HEK293T (cell line): ENCODE measurements around the gene HPS1.

Source experiments
- CTCF ChIA-PET: fragments of 350-600 bp; formaldehyde crosslinking; extraction: SDS; loops from one replicate; lab custom pipeline; 2021; ENCODE audit warnings: antibody characterized with exemption, inconsistent platforms; lab: Yijun Ruan, JAX
- POLR2A ChIA-PET: fragments of 350-600 bp; formaldehyde crosslinking; extraction: SDS; loops from one replicate; lab custom pipeline; 2020; ENCODE audit warnings: antibody characterized with exemption, inconsistent platforms; lab: Yijun Ruan, JAX
- DNase-seq: peaks from one replicate; pipeline ENCODE4 v3.0.0; 2012; ENCODE audit warnings: mixed read lengths; ENCODE audit errors: extremely low spot score
- ARNT ChIP-seq: fragments of 450-650 bp; IDR thresholded peaks from 2 replicates; pipeline ENCODE4 v1.6.1; 2017; ENCODE audit warnings: mild to moderate bottlenecking
- BHLHE40 ChIP-seq: fragments of 450-650 bp; IDR thresholded peaks from 2 replicates; pipeline ENCODE4 v1.6.1; 2016; ENCODE audit warnings: mild to moderate bottlenecking, moderate library complexity, borderline replicate concordance
- CTBP1 ChIP-seq: fragments of 450-650 bp; IDR thresholded peaks from 2 replicates; pipeline ENCODE4 v1.6.1; 2016; ENCODE audit warnings: borderline replicate concordance
- ELF4 ChIP-seq: fragments of 450-650 bp; IDR thresholded peaks from 2 replicates; pipeline ENCODE4 v1.6.1; 2017; ENCODE audit warnings: antibody characterized with exemption
- FOXA1 ChIP-seq: fragments of 450-650 bp; IDR thresholded peaks from 2 replicates; pipeline ENCODE4 v1.6.1; 2016; ENCODE audit warnings: mild to moderate bottlenecking
- FOXK2 ChIP-seq: fragments of 450-650 bp; IDR thresholded peaks from 2 replicates; pipeline ENCODE4 v1.6.1; 2016; ENCODE audit warnings: mild to moderate bottlenecking
- FOXM1 ChIP-seq: fragments of 450-650 bp; IDR thresholded peaks from 2 replicates; pipeline ENCODE4 v1.6.1; 2017; ENCODE audit warnings: mild to moderate bottlenecking, borderline replicate concordance
- HDGF ChIP-seq: fragments of 450-650 bp; IDR thresholded peaks from 2 replicates; pipeline ENCODE4 v1.6.1; 2017; ENCODE audit warnings: antibody characterized with exemption, borderline replicate concordance
- L3MBTL2 ChIP-seq: fragments of 450-650 bp; conservative IDR thresholded peaks from 2 replicates; pipeline ENCODE4 v1.6.1; 2016; ENCODE audit warnings: mild to moderate bottlenecking
- LEF1 ChIP-seq: fragments of 450-650 bp; IDR thresholded peaks from 2 replicates; pipeline ENCODE4 v1.6.1; 2017; ENCODE audit warnings: mild to moderate bottlenecking, borderline replicate concordance
- NFRKB ChIP-seq: fragments of 450-650 bp; IDR thresholded peaks from 2 replicates; pipeline ENCODE4 v1.6.1; 2016; ENCODE audit warnings: mild to moderate bottlenecking, moderate library complexity
- SP1 ChIP-seq: fragments of 450-650 bp; IDR thresholded peaks from 2 replicates; pipeline ENCODE4 v1.6.1; 2017
- SUZ12 ChIP-seq: fragments of 450-650 bp; IDR thresholded peaks from 2 replicates; pipeline ENCODE4 v1.6.1; 2016; ENCODE audit warnings: mild to moderate bottlenecking
- TARDBP ChIP-seq: fragments of 450-650 bp; IDR thresholded peaks from 2 replicates; pipeline ENCODE4 v1.6.1; 2016
- ZNF384 ChIP-seq: fragments of 450-650 bp; IDR thresholded peaks from 2 replicates; pipeline ENCODE4 v1.6.1; 2016
- TF ChIP-seq, protein P1 (sequence below): fragments of 450-650 bp; IDR thresholded peaks from 2 replicates; pipeline ENCODE4 v1.6.1; 2016

HPS1 gene

GRCh38 chr10:98396096-98397063 is 50.4 kb downstream of the HPS1 start:
- no peak for DNase-seq
- ChIA-PET POLR2A (no interaction called here), CTCF (interaction anchor here (0.6 kb wide), 1 partner anchor 13 kb away, joined by 3 read pairs; no protein-coding TSS in a partner anchor)
- TF ChIP-seq ZNF384 (no peak), BHLHE40 (no peak), SUZ12 (no peak), CTBP1 (no peak), NFRKB (no peak), L3MBTL2 (no peak), LEF1 (no peak), TARDBP (no peak), HDGF (no peak), ELF4 (no peak), FOXK2 (no peak), FOXM1 (no peak), ARNT (no peak), FOXA1 (no peak), SP1 (no peak)
- TF ChIP-seq, protein P1, sequence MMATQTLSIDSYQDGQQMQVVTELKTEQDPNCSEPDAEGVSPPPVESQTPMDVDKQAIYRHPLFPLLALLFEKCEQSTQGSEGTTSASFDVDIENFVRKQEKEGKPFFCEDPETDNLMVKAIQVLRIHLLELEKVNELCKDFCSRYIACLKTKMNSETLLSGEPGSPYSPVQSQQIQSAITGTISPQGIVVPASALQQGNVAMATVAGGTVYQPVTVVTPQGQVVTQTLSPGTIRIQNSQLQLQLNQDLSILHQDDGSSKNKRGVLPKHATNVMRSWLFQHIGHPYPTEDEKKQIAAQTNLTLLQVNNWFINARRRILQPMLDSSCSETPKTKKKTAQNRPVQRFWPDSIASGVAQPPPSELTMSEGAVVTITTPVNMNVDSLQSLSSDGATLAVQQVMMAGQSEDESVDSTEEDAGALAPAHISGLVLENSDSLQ: no peak

GRCh38 chr10:98394851-98395440 is 51.8 kb downstream of the HPS1 start:
- DNase-seq: no peak
- ChIA-PET POLR2A (no interaction called here), CTCF (interaction anchor here (1.2 kb wide), 1 partner anchor 14 kb away, joined by 4 read pairs; no protein-coding TSS in a partner anchor)
- TF ChIP-seq ELF4 (no peak), SP1 (no peak), SUZ12 (no peak), L3MBTL2 (no peak), LEF1 (no peak), FOXM1 (no peak), TARDBP (no peak), FOXA1 (no peak), ARNT (no peak), ZNF384 (no peak), FOXK2 (no peak)
- TF ChIP-seq, protein P1: no peak

DNA sequence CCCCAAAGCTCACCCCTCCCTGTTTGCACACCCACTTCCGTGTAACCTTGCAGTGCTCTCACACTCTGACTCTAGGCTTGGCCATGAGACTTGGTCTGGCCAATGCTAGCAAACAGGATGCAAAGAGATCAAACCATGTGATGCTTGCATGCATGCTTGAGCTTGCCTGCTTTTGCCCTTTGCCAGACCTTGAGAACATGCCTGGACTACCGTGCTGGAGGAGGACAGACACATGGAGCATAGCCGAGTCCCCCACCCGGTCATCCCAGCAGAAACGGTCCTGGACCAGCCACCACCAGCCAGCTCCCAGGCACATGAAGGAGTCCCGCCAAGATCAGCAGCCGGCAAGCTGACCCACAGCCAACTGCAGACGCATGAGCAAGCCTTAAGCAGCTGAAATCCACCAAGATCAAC is 55.1 kb downstream of the HPS1 start:
- TF ChIP-seq FOXM1 (no peak), BHLHE40 (no peak), TARDBP (no peak), ZNF384 (no peak), FOXK2 (no peak), L3MBTL2 (no peak), CTBP1 (no peak), HDGF (no peak), SUZ12 (no peak), ARNT (no peak), SP1 (no peak), ELF4 (no peak), LEF1 (no peak), NFRKB (no peak), FOXA1 (no peak)
- TF ChIP-seq, protein P1: no peak
- DNase-seq: no peak
- POLR2A ChIA-PET: no interaction called here
- CTCF ChIA-PET: no interaction called here

- ChIA-PET POLR2A (no interaction called here), CTCF (interaction anchor here (0.6 kb wide), 1 partner anchor 263 kb away, joined by 6 read pairs; no protein-coding TSS in a partner anchor)
- TF ChIP-seq ELF4 (no peak), L3MBTL2 (no peak), CTBP1 (no peak), FOXA1 (no peak), SP1 (no peak), FOXK2 (no peak)
- DNase-seq: no peak
These were observed 55.7 kb downstream of the HPS1 start for GRCh38 chr10:98391065-98391464.

DNA sequence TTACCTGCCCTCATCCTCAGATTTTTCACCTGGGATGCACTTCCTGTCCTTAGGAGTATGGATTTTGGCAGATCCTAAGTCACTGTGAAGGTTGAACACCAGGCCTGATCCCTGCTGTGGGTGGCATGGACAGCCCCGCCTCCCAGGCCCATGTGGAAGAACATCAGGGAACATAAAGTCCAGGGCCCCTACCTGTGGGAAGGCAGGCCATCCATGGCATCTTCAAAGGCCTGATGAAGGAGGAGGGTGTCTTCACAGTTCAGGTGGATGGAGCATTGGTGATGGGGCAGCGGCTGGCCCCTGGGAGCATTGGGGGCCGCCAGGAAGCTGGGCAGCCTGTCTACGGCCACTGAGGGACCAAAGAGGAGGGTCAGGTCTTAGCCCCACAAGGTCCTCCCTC is 56.3 kb downstream of the HPS1 start:
- no peak for TF ChIP-seq SUZ12
- TF ChIP-seq BHLHE40: no peak
- ChIA-PET POLR2A (no interaction called here), CTCF (interaction anchor here (0.6 kb wide), 1 partner anchor 263 kb away, joined by 6 read pairs; no protein-coding TSS in a partner anchor)
- DNase-seq: no peak

DNA sequence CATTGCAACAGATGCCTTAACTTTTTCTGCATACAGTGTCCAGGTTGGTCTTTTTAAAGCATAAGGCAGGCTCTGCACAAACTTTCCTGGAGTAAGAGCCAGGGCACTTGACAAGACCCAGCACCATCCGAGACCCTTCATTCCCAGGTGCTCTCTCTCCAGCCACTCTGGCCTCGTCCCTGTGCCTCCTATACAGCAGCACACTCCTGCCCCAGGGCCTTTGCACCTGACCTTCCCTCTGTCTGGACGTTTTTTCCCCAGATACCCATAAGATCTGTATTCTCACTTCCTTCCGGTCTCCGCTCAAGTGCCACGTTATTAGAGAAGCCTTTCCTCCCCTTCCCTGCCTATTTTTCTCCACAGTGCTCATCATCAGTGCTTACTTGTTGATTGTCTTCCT is 57.3 kb downstream of the HPS1 start:
- DNase-seq: no peak
- POLR2A ChIA-PET: no interaction called here
- no peak for TF ChIP-seq LEF1
- TF ChIP-seq CTBP1: no peak
- no peak for TF ChIP-seq FOXM1
- TF ChIP-seq TARDBP: no peak
- no peak for TF ChIP-seq NFRKB
- TF ChIP-seq ELF4: no peak
- no peak for TF ChIP-seq SUZ12
- TF ChIP-seq FOXK2: no peak
- TF ChIP-seq ARNT: no peak
- TF ChIP-seq HDGF: no peak
- no peak for TF ChIP-seq BHLHE40
- no peak for TF ChIP-seq ZNF384
- TF ChIP-seq FOXA1: no peak
- TF ChIP-seq L3MBTL2: no peak
- CTCF ChIA-PET: no interaction called here
